H1 (cell line): ENCODE measurements around the gene TNNI2. TPM values are rescaled to one million over a fixed set of nuclear protein-coding genes. Genes with fewer than 3 reads are reported as not detected.

ENCODE experiments used
- CTCF ChIA-PET: fragments of 300-600 bp; sonication (Branson Sonifier 250); formaldehyde crosslinking; loops from one replicate; lab custom pipeline; 2021; ENCODE audit not compliant: partially characterized antibody; lab: Charles Lee
- POLR2A ChIA-PET: fragments of 300-600 bp; sonication (Branson Sonifier 250); formaldehyde crosslinking; loops from one replicate; lab custom pipeline; 2021; ENCODE audit warnings: inconsistent platforms; ENCODE audit not compliant: partially characterized antibody; lab: Charles Lee
- DNase-seq, 2 experiments: peaks; one replicate each; pipeline versions ENCODE4 v3.0.0 to v3.0.0-alpha.2; 2010 to 2022; ENCODE audit warnings: low spot score in 2 of 2, low read depth in 1 of 2, mixed read lengths in 1 of 2
- FAIRE-seq: peaks from 2 replicates; lab custom pipeline; 2011; peaks lifted over from hg19 to GRCh38; lab: Jason Lieb, UNC
- H2AFZ ChIP-seq: 2 replicates; pipeline ENCODE4 v1.8.1; 2012; ENCODE audit warnings: low read length, inconsistent platforms
- H2AK5ac ChIP-seq: 2 replicates; pipeline ENCODE4 v1.6.1; 2013; ENCODE audit warnings: low read depth, low read length
- H2BK120ac ChIP-seq: replicated peaks from 2 replicates; pipeline ENCODE3; 2013; ENCODE audit warnings: low read depth, low read length, inconsistent platforms
- H2BK12ac ChIP-seq: 2 replicates; pipeline ENCODE4 v1.6.1; 2013; ENCODE audit warnings: low read depth, low read length
- H2BK15ac ChIP-seq: 2 replicates; pipeline ENCODE4 v1.6.1; 2013; ENCODE audit warnings: low read length
- H2BK20ac ChIP-seq: 2 replicates; pipeline ENCODE4 v1.6.1; 2013; ENCODE audit warnings: low read length
- H2BK5ac ChIP-seq: 2 replicates; pipeline ENCODE4 v1.6.1; 2013; ENCODE audit warnings: low read depth, low read length
- H3K14ac ChIP-seq: 2 replicates; pipeline ENCODE4 v1.6.1; 2013; ENCODE audit warnings: inconsistent platforms; ENCODE audit not compliant: insufficient read length
- H3K18ac ChIP-seq: 2 replicates; pipeline ENCODE4 v1.6.1; 2013; ENCODE audit warnings: low read length; ENCODE audit errors: extremely low read depth
- H3K23ac ChIP-seq: 2 replicates; pipeline ENCODE4 v1.6.1; 2013; ENCODE audit warnings: inconsistent platforms; ENCODE audit not compliant: insufficient read length
- H3K23me2 ChIP-seq: 2 replicates; pipeline ENCODE4 v1.6.1; 2013; ENCODE audit warnings: low read depth, low read length
- H3K27ac ChIP-seq: 2 replicates; pipeline ENCODE4 v1.6.1; 2011; ENCODE audit warnings: low read depth, low read length, inconsistent platforms
- H3K27me3 ChIP-seq, 4 experiments: replicated peaks in 1 of 4; 1 replicate in 1 of 4; 2 replicates in 3 of 4; pipeline versions ENCODE4 v1.6.1 to v1.8.1; 2011 to 2013; ENCODE audit warnings: low read length in 3 of 4, mild to moderate bottlenecking in 3 of 4, inconsistent platforms in 2 of 4, mixed read lengths in 2 of 4, moderate library complexity in 1 of 4; ENCODE audit not compliant: control insufficient read depth in 3 of 4, insufficient read depth in 3 of 4; ENCODE audit errors: extremely low read depth in 1 of 4
- H3K36me3 ChIP-seq, 4 experiments: 2 replicates each; pipeline versions ENCODE4 v1.6.1 to v1.8.1; 2011 to 2013; ENCODE audit warnings: mild to moderate bottlenecking in 4 of 4, low read length in 3 of 4, moderate library complexity in 2 of 4, control low read depth in 1 of 4, inconsistent platforms in 1 of 4; ENCODE audit not compliant: insufficient read depth in 4 of 4, control insufficient read depth in 2 of 4
- H3K4ac ChIP-seq: replicated peaks from 2 replicates; pipeline ENCODE3; 2013; ENCODE audit warnings: low read length, low read depth, mixed read lengths, inconsistent platforms; ENCODE audit not compliant: insufficient read length
- H3K4me1 ChIP-seq, 4 experiments: replicated peaks in 1 of 4; 1 replicate in 1 of 4; 2 replicates in 3 of 4; pipeline versions ENCODE4 v1.6.1 to v1.8.1; 2011 to 2013; ENCODE audit warnings: low read length in 3 of 4, inconsistent platforms in 2 of 4, mixed read lengths in 1 of 4; ENCODE audit not compliant: insufficient read depth in 4 of 4, control insufficient read depth in 3 of 4
- H3K4me2 ChIP-seq, 2 experiments: 2 replicates each; pipeline versions ENCODE4 v1.6.1 to v1.8.1; 2011 to 2013; ENCODE audit warnings: low read depth in 2 of 2, low read length in 2 of 2, control low read depth in 1 of 2, inconsistent platforms in 1 of 2, mild to moderate bottlenecking in 1 of 2; ENCODE audit not compliant: insufficient read depth in 1 of 2
- H3K4me3 ChIP-seq, 4 experiments: fragments of 200-600, 300-600 bp in 1 of 4; sonication (generic), shearing (Covaris generic), sonication (Bioruptor Twin) in 1 of 4; 2 replicates each; pipeline versions ENCODE4 v1.5.1 to v1.8.1; 2011 to 2016; ENCODE audit warnings: low read length in 4 of 4, low read depth in 3 of 4, control low read depth in 2 of 4, inconsistent platforms in 2 of 4, mild to moderate bottlenecking in 2 of 4, mixed read lengths in 1 of 4, moderate library complexity in 1 of 4; ENCODE audit not compliant: insufficient read depth in 2 of 4; ENCODE audit errors: extremely low read depth in 1 of 4
- H3K56ac ChIP-seq: replicated peaks from 2 replicates; pipeline ENCODE3; 2013; ENCODE audit warnings: low read depth, mild to moderate bottlenecking, mixed read lengths, low read length, inconsistent platforms; ENCODE audit not compliant: insufficient read length
- H3K79me1 ChIP-seq: 2 replicates; pipeline ENCODE4 v1.6.1; 2013; ENCODE audit warnings: low read depth, low read length, control low read depth
- H3K79me2 ChIP-seq, 2 experiments: 2 replicates each; pipeline versions ENCODE4 v1.6.1 to v1.8.1; 2012 to 2013; ENCODE audit warnings: low read length in 2 of 2, mild to moderate bottlenecking in 2 of 2, inconsistent platforms in 1 of 2; ENCODE audit not compliant: insufficient read depth in 2 of 2, control insufficient read depth in 1 of 2
- H3K9ac ChIP-seq, 4 experiments: replicated peaks in 1 of 4; 1 replicate in 1 of 4; 2 replicates in 3 of 4; pipeline versions ENCODE4 v1.6.1 to v1.8.1; 2011 to 2013; ENCODE audit warnings: low read depth in 3 of 4, low read length in 3 of 4, control low read depth in 2 of 4, mild to moderate bottlenecking in 2 of 4, moderate library complexity in 2 of 4, inconsistent platforms in 1 of 4; ENCODE audit errors: extremely low read depth in 1 of 4
- H3K9me3 ChIP-seq, 2 experiments: 2 replicates each; pipeline versions ENCODE4 v1.6.1 to v1.8.1; 2012 to 2013; ENCODE audit warnings: mild to moderate bottlenecking in 2 of 2, moderate library complexity in 2 of 2, control low read depth in 1 of 2, inconsistent platforms in 1 of 2, low read depth in 1 of 2, low read length in 1 of 2, mixed read lengths in 1 of 2; ENCODE audit not compliant: insufficient read depth in 2 of 2
- H4K20me1 ChIP-seq, 2 experiments: replicated peaks in 1 of 2; 2 replicates each; pipeline versions ENCODE3 to v1.8.1; 2011 to 2013; ENCODE audit warnings: inconsistent platforms in 2 of 2, low read length in 2 of 2, mild to moderate bottlenecking in 1 of 2; ENCODE audit not compliant: insufficient read depth in 2 of 2, control insufficient read depth in 1 of 2
- H4K5ac ChIP-seq: 2 replicates; pipeline ENCODE4 v1.6.1; 2013; ENCODE audit warnings: low read length, low read depth, mixed read lengths, inconsistent platforms; ENCODE audit not compliant: insufficient read length
- H4K8ac ChIP-seq: 2 replicates; pipeline ENCODE4 v1.8.0; 2013; ENCODE audit warnings: mild to moderate bottlenecking, moderate library complexity, low read length, inconsistent platforms; ENCODE audit not compliant: insufficient read depth; ENCODE audit errors: extremely low read depth
- H4K91ac ChIP-seq: replicated peaks from 2 replicates; pipeline ENCODE3; 2013; ENCODE audit warnings: low read length, mixed read lengths, inconsistent platforms; ENCODE audit not compliant: insufficient read length
- ASH2L ChIP-seq: fragments of 200-600, 300-600 bp; sonication (generic); IDR thresholded peaks from one replicate; pipeline ENCODE4 v1.7.1; 2017; ENCODE audit warnings: low read length
- CHD1 ChIP-seq: IDR thresholded peaks from 2 replicates; pipeline ENCODE4 v1.6.1; 2012; ENCODE audit warnings: low read depth, low read length, improper control_type of control experiment
- EP300 ChIP-seq, 2 experiments: IDR thresholded peaks; 1 replicate in 1 of 2; 2 replicates in 1 of 2; pipeline ENCODE4 v1.6.1; 2011 to 2012; ENCODE audit warnings: low read depth in 2 of 2, low read length in 2 of 2, mild to moderate bottlenecking in 2 of 2, borderline replicate concordance in 1 of 2, inconsistent platforms in 1 of 2, moderate library complexity in 1 of 2
- HDAC6 ChIP-seq: IDR thresholded peaks from one replicate; pipeline ENCODE4 v1.7.1; 2012; ENCODE audit warnings: low read depth, mild to moderate bottlenecking, inconsistent platforms, low read length, moderate library complexity
- KDM4A ChIP-seq: IDR thresholded peaks from one replicate; pipeline ENCODE4 v1.7.1; 2012; ENCODE audit warnings: low read depth, mild to moderate bottlenecking, moderate library complexity, low read length, inconsistent platforms; ENCODE audit not compliant: severe bottlenecking
- MAFK ChIP-seq: IDR thresholded peaks from 2 replicates; pipeline ENCODE4 v1.6.1; 2012; ENCODE audit warnings: low read depth, mild to moderate bottlenecking, improper control_type of control experiment, low read length
- WGBS, 2 experiments: shearing (Covaris generic) in 1 of 2; methylation state at CpG; one replicate each; pipeline versions ENCODE4 v1.1.6 to v1.1.7; 2013 to 2015; ENCODE audit warnings: low lambda C conversion rate in 2 of 2, mixed read lengths in 2 of 2, inconsistent platforms in 1 of 2, low coverage in 1 of 2, missing lambda C conversion rate in 1 of 2; ENCODE audit not compliant: insufficient replicate concordance in 2 of 2, insufficient coverage in 1 of 2, insufficient read length in 1 of 2; ENCODE audit errors: extremely low coverage in 1 of 2, missing lambda C conversion rate in 1 of 2; 5-methylcytosine and 5-hydroxymethylcytosine counted together
- polyA plus RNA-seq, 7 experiments: library from polyadenylated mRNA; depleted of rRNA in 3 of 7; stranded (reverse) in 5 of 7; unstranded in 2 of 7; fragments of >200 nt in 5 of 7; fragments of 200-250 nt in 2 of 7; gene quantifications; 1 replicate in 5 of 7; 2 replicates in 1 of 7; 4 replicates in 1 of 7; pipeline versions ENCODE4 v1.2.1 to v1.2.3, GENCODE V29; 2011 to 2013; ENCODE audit warnings: missing spikeins in 2 of 7, mixed read lengths in 2 of 7
- total RNA-seq: library from RNA; stranded (reverse); fragmentation: NEBNext Ultra II Directional; extraction: Animal tissue kit (Norgen Biotek cat#: 25700); gene quantifications from 2 replicates; pipeline ENCODE4 v1.2.1, GENCODE V29; 2021
- TF ChIP-seq, protein P1 (sequence below): IDR thresholded peaks from 2 replicates; pipeline ENCODE4 v1.6.1; 2012; ENCODE audit warnings: inconsistent platforms

The TNNI2 gene
- total and polyA plus RNA-seq, 2 of the 8 experiments (the other 6 are each of a cell fraction or from before 2014, with no cell fraction given) = not detected

- Histone ChIP-seq H4K8ac (no peak overlapping the region; the same call in 1 of the 2 replicates), H3K9ac (no peak overlapping the region), H3K23ac (no peak overlapping the region), H2BK12ac (no peak overlapping the region), H3K4me1 (peaks cover 0 to 3% (median 0%) of the 10 kb centered on the region in 4 experiments; a peak in 1 of 7 replicates), H3K79me1 (no peaks in the 10 kb centered on the region), H3K4me2 (no peak overlapping the region), H3K36me3 (no peaks in the 10 kb centered on the region), H2AFZ (no peak overlapping the region), H3K9me3 (no peaks in the 10 kb centered on the region), H4K5ac (no peak overlapping the region), H3K27ac (no peak overlapping the region), H2BK15ac (no peak overlapping the region), H2AK5ac (no peak overlapping the region), H4K91ac (no peak overlapping the region), H3K4me3 (no peak overlapping the region), H2BK5ac (no peak overlapping the region), H2BK20ac (no peak overlapping the region), H2BK120ac (no peak overlapping the region), H3K27me3 (no peaks in the 10 kb centered on the region), H3K4ac (no peak overlapping the region), H3K79me2 (no peaks in the 10 kb centered on the region), H4K20me1 (no peaks in the 10 kb centered on the region), H3K23me2 (no peaks in the 10 kb centered on the region), H3K18ac (no peak overlapping the region), H3K14ac (no peak overlapping the region), H3K56ac (no peak overlapping the region)
- WGBS, 2 experiments = 92% methylated on average over 17 of the region's 21 CpGs; no CpG with 5 or more reads in 1 of the 2 experiments
- no peak for DNase-seq
- POLR2A ChIA-PET = no interaction called here
- TF ChIP-seq CHD1 (no peak), EP300 (IDR thresholded peaks at IDR 0.05; ENCODE audit: borderline replicate concordance in 1 of 2, low read depth in 2 of 2, low read length in 2 of 2) (no peak), ASH2L (no peak), KDM4A (no peak), HDAC6 (no peak), MAFK (no peak)
- TF ChIP-seq, protein P1, sequence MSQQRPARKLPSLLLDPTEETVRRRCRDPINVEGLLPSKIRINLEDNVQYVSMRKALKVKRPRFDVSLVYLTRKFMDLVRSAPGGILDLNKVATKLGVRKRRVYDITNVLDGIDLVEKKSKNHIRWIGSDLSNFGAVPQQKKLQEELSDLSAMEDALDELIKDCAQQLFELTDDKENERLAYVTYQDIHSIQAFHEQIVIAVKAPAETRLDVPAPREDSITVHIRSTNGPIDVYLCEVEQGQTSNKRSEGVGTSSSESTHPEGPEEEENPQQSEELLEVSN = no peak
- CTCF ChIA-PET = interaction anchor here (0.7 to 15.7 kb wide), 9 partner anchors 10 to 308 kb away, joined by 3 to 232 read pairs (median 6); no protein-coding TSS in a partner anchor
- no peak for FAIRE-seq
Observed at GRCh38 chr11:1845561-1846452, 7.0 kb downstream of the TNNI2 start.
